Progenitor cell of endocrine pancreas (in vitro differentiated cells): ENCODE results near the gene MEFV. TPM values are rescaled to one million over a fixed set of nuclear protein-coding genes. Genes with fewer than 3 reads are reported as not detected.

Source experiments
- DNase-seq: peaks from one replicate; pipeline ENCODE4 v3.0.0; 2021; ENCODE audit warnings: low spot score; ENCODE audit not compliant: unreplicated experiment
- H3K27ac Mint-ChIP-seq: 2 replicates; pipeline ENCODE4 v1.8.0; 2021; ENCODE audit warnings: mild to moderate bottlenecking, moderate library complexity, mixed read lengths
- H3K27me3 Mint-ChIP-seq: 2 replicates; pipeline ENCODE4 v1.8.0; 2021; ENCODE audit warnings: mixed read lengths
- H3K36me3 Mint-ChIP-seq: 2 replicates; pipeline ENCODE4 v1.8.0; 2022; ENCODE audit warnings: mixed read lengths; ENCODE audit not compliant: insufficient read depth
- H3K4me1 Mint-ChIP-seq: 2 replicates; pipeline ENCODE4 v1.8.0; 2021; ENCODE audit warnings: low read depth, mixed read lengths
- H3K4me3 Mint-ChIP-seq: 2 replicates; pipeline ENCODE4 v1.8.0; 2021; ENCODE audit warnings: low read depth, mild to moderate bottlenecking, moderate library complexity, mixed read lengths
- H3K9me3 Mint-ChIP-seq: 2 replicates; pipeline ENCODE4 v1.8.0; 2021; ENCODE audit warnings: low read depth, mixed read lengths
- CTCF ChIP-seq: fragments of 200-600 bp; sonication (generic); IDR thresholded peaks from one replicate; pipeline ENCODE4 v1.5.0; 2021; ENCODE audit warnings: antibody characterized with exemption, mild to moderate bottlenecking; ENCODE audit not compliant: unreplicated experiment
- total RNA-seq: library from RNA; stranded (reverse); gene quantifications from 2 replicates; pipeline ENCODE4 v1.2.1, GENCODE V29; 2021

Gene MEFV
- total RNA-seq, 1 donor from 2014 or later: not detected

GRCh38 chr16:3254309-3254708 lies 2.1 kb downstream of the MEFV start:
- DNase-seq: no peak
- H3K36me3 Mint-ChIP-seq: no peaks in the 10 kb centered on the region
- H3K4me1 Mint-ChIP-seq: no peaks in the 10 kb centered on the region
- peaks cover 22% of the 10 kb centered on the region for H3K27me3 Mint-ChIP-seq
- H3K9me3 Mint-ChIP-seq: peaks cover 2% of the 10 kb centered on the region
- TF ChIP-seq CTCF: no peak
- no peak overlapping the region for H3K4me3 Mint-ChIP-seq
- no peak overlapping the region for H3K27ac Mint-ChIP-seq

- no peaks in the 10 kb centered on the region for H3K4me1 Mint-ChIP-seq
- no peaks in the 10 kb centered on the region for H3K36me3 Mint-ChIP-seq
- H3K27ac Mint-ChIP-seq: no peak overlapping the region
- H3K4me3 Mint-ChIP-seq: no peak overlapping the region
- no peak for DNase-seq
- peaks cover 17% of the 10 kb centered on the region for H3K27me3 Mint-ChIP-seq
- H3K9me3 Mint-ChIP-seq: peaks cover 2% of the 10 kb centered on the region
- no peak for TF ChIP-seq CTCF
Measured at GRCh38 chr16:3252967-3253366, 3.5 kb downstream of the MEFV start.

GRCh38 chr16:3249451-3249850 lies 7.0 kb downstream of the MEFV start:
- peaks cover 19% of the 10 kb centered on the region for H3K27me3 Mint-ChIP-seq
- H3K27ac Mint-ChIP-seq: no peak overlapping the region
- H3K9me3 Mint-ChIP-seq: peaks cover 2% of the 10 kb centered on the region
- no peaks in the 10 kb centered on the region for H3K4me1 Mint-ChIP-seq
- TF ChIP-seq CTCF: no peak
- DNase-seq: no peak
- H3K4me3 Mint-ChIP-seq: no peak overlapping the region
- no peaks in the 10 kb centered on the region for H3K36me3 Mint-ChIP-seq

- Mint-ChIP-seq H3K27ac (no peak overlapping the region), H3K27me3 (peaks cover 21% of the 10 kb centered on the region), H3K9me3 (peaks cover 2% of the 10 kb centered on the region), H3K36me3 (no peaks in the 10 kb centered on the region), H3K4me3 (no peak overlapping the region), H3K4me1 (no peaks in the 10 kb centered on the region)
- no peak for DNase-seq
- no peak for TF ChIP-seq CTCF
Measured at GRCh38 chr16:3249020-3249419, 7.4 kb downstream of the MEFV start.

GRCh38 chr16:3248596-3248995 lies 7.8 kb downstream of the MEFV start:
- H3K4me3 Mint-ChIP-seq: no peak overlapping the region
- H3K4me1 Mint-ChIP-seq: no peaks in the 10 kb centered on the region
- no peaks in the 10 kb centered on the region for H3K36me3 Mint-ChIP-seq
- TF ChIP-seq CTCF: no peak
- peaks cover 2% of the 10 kb centered on the region for H3K9me3 Mint-ChIP-seq
- no peak overlapping the region for H3K27ac Mint-ChIP-seq
- no peak for DNase-seq
- peaks cover 23% of the 10 kb centered on the region for H3K27me3 Mint-ChIP-seq

GRCh38 chr16:3246876-3247275 lies 9.6 kb downstream of the MEFV start:
- Mint-ChIP-seq H3K36me3 (no peaks in the 10 kb centered on the region), H3K9me3 (peaks cover 2% of the 10 kb centered on the region), H3K4me1 (no peaks in the 10 kb centered on the region), H3K27ac (no peak overlapping the region), H3K27me3 (peaks cover 23% of the 10 kb centered on the region), H3K4me3 (no peak overlapping the region)
- TF ChIP-seq CTCF: no peak
- DNase-seq: no peak
